Dedifferentiated amniotic fluid mesenchymal stem cell (primary cell): ENCODE data around the gene ZNF33A.
"Not testable (repeated sequence)": the region's sequence is repeated elsewhere in the genome, so short reads cannot be mapped to it uniquely, and the experiment has no call there.

Experiments used
- DNase-seq: peaks from one replicate; pipeline ENCODE4 v3.0.0-alpha.2; 2016; ENCODE audit errors: extremely low spot score

Gene ZNF33A

DNA sequence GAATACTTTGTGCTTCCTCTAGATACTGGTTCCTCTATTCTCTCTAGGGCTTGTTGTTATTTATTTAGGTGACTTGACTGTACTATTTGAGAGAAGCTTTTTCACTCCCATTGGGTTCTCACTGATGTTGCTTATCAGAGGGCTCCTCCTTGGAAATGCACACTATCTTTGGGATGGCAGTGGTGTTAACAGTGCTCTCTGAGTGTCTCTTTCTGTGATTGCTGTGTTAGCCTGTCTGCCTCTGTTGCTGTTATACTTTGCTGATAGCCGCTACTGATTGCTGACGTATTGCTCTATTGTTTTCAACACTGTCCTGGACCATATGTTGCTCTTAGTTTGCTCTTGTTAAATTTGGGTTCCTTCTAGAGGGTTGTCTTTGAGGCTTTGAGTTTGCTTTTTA is 34.7 kb downstream of the ZNF33A start:
- DNase-seq, result no peak

- no peak for DNase-seq
Observed at GRCh38 chr10:38047666-38048065, 37.2 kb downstream of the ZNF33A start.

GRCh38 chr10:38050212-38050611 is 39.7 kb downstream of the ZNF33A start:
- DNase-seq, result no peak

DNA sequence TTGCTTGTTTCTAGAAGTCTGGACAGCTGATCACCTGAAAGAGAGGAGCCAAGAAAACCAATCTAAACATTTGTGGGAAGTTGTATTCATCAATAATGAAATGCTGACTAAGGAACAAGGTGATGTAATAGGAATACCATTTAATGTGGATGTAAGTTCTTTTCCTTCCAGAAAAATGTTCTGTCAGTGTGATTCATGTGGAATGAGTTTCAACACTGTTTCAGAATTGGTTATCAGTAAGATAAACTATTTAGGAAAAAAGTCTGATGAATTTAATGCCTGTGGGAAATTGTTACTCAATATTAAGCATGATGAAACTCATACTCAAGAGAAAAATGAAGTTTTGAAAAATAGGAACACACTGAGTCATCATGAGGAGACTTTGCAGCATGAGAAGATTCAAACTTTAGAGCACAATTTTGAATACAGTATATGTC is 43.9 kb downstream of the ZNF33A start:
- peak; percentile 92 for DNase-seq

DNA sequence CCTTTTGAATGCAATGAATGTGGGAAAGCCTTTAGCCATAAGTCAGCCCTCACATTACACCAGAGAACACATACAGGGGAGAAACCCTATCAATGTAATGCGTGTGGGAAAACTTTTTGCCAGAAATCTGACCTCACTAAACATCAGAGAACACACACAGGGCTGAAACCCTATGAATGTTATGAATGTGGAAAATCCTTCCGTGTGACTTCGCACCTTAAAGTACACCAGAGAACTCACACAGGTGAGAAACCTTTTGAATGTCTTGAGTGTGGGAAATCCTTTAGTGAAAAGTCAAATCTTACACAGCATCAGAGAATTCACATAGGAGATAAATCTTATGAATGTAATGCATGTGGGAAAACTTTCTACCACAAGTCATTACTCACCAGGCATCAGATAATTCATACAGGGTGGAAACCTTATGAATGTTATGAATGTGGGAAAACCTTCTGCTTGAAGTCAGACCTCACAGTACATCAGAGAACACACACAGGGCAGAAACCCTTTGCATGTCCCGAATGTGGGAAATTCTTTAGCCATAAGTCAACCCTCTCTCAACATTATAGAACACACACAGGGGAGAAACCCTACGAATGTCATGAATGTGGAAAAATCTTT is 44.9 kb downstream of the ZNF33A start:
- DNase-seq, result not testable (repeated sequence)

- DNase-seq, result not testable (repeated sequence)
Observed at GRCh38 chr10:38069663-38070062, 59.2 kb downstream of the ZNF33A start.

- no peak for DNase-seq
Observed at GRCh38 chr10:38070501-38070900, 60.0 kb downstream of the ZNF33A start.

DNA sequence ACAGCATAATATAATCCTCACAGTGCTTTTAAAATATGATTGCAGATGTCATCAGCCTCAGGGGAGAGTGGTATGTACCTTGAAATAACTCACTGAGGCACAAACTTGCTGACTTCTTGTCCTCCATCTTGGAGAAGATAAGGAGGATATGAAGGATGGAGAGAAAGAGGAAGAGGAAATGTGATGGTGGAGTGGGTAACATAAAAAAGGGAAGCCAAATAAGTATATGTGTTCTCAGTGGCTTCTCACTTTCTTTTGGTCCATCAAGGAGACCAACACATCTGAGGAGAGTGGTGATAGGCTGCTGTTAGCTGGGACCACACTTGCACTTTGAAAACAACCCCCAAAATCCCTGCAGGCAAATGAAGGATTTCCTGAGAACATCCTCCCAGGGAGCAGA is 62.1 kb downstream of the ZNF33A start:
- no peak for DNase-seq

DNA sequence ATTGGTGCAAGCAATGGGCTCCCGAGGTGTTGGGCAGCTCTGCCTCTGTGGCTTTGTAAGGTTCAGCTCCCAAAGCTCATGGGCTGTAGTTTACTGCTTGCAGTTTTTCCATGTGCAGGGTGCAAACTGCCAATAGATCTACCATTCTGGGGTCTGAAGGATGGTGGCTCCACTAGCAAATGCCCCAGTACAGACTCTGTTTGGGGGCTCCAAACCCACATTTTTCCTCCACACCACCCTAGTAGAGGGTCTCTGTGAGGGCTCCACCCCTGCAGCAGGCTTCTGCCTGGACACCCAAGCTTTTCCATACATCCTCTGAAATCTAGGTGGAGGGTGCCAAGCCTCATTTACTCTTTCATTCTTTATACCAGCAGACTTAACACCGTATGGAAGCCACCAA is 66.2 kb downstream of the ZNF33A start:
- no peak for DNase-seq

DNA sequence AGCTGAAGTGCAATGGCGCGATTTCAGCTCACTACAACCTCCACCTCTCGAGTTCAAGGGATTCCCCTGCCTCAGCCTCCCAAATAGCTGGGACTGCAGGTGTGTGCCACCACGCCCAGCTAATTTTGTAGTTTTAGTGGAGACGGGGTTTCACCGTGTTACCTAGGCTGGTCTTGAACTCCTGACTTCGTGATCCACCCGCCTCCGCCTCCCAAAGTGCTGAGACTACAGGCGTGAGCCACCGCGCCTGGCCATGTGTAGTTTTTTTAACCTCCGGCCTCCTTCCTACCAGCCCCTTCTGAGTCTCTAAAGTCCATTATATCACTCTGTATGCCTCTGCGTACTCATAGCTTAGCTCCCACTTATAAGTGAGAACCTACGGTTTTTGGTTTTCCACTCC is 82.8 kb downstream of the ZNF33A start:
- not testable (repeated sequence) for DNase-seq

GRCh38 chr10:38093816-38094157 is 83.3 kb downstream of the ZNF33A start:
- no peak for DNase-seq

DNA sequence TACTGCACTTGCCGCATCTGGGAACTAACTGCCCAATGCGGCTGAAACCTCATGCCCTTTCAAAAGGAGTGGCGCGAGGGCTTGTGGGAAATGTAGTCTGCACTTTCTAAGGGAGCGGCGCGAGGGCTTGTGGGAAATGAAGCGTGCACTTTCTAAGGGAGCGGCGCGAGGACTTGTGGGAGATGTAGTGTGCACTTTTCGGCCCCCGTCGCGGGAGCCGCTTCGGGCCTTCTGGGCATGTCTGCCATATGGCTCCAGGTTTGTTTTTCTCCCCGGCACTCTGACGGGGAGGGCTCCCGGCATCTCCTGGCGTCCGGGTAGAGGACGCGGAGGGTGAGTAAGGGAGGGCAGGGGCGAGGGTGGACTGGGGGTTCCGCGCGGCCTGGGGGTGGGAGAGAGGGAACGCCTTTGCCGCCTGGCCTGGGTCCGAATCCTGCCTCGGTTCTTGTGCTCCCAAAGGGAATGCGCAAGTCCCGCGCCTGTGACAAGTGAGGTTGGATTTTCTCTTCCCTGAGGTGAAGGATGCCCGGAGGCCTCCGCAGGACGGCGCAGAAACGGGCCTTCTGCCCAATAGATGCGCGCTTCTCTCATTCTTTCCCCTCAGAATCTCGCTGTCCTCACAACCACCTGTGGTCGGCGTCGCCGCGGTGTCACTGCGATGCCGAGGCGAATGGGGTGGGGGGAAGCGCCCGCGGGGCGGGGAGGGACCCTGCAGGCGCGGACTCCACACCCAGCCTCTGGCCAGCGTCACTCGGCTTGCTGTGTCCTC is 83.9 kb downstream of the ZNF33A start, which contains the start of gene ZNF37A:
Gene ZNF37A, plus strand, starts transcription at position 180 of the 769 bp plus-strand sequence. CDS start 2,281 bp downstream, outside the sequence.
- peak; percentile 98 for DNase-seq

DNA sequence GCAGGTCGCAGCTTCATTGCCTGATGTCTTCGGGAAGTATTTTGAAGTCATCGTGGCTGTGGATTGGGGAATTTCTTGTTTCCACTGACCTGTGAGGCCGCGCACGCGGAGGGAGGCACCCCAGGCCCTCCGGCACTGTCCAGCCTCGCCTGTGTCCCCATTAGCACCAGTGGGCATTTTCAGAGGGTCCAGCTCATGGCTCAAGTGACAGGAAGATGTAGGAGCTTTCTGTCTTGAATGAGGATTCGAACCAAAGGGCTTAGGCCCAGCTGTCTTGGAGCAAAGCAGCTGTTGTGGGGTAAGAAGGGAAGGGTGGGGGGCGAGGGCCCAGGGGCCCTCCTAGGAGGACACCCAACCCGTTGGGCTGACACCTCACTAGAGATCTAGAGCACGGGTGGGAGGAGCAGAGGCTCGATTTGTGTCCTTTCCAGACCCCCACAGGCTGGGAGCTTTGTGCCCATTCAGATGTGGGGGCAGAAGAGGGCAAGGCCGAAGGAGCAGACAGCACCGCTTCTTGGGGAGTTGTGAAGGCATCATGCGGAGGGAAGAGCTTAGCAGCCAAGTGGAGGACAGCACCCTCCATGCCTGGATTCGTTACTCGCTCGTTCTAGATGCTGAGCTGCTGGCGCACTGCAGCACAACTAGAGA is 84.6 kb downstream of the ZNF33A start:
- DNase-seq, result no peak

DNA sequence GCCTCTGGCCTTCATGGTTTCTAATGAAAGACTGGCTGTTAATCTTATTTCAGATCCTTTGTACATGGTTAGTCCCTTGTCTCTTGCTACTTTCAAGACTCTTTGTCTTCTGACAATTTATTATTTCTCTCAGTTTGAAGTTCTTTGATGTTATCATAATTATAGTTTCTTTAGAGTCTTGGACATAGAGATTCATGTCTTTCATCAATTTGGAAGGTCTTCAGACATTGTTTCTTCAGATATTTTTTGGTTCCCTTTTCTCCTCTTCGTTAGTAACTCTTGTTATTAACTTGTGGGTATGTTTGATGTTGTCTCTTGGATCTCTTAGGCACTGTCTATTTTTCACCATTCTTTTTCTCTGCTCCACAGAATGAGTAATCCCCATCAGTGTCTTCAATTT is 92.4 kb downstream of the ZNF33A start:
- DNase-seq, result no peak

DNA sequence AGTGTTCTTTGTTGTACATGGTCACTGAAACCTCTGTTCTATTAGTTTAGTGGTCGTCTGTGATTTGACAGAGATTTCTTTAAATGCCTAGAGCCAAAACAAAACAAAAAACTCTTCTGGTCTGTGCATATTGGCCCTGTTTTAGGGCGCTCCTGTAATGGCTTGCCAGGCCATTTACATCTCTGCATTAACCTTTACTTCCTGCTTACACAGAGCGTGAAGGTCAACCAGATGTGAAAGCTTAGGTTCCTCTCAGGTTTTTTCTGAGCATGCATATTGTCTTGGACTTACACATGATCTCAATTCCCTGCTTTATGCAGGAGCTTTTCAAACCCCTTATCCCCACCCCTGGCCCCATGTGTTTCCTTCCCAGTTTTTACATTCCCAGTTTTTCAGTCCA is 93.3 kb downstream of the ZNF33A start:
- no peak for DNase-seq

DNA sequence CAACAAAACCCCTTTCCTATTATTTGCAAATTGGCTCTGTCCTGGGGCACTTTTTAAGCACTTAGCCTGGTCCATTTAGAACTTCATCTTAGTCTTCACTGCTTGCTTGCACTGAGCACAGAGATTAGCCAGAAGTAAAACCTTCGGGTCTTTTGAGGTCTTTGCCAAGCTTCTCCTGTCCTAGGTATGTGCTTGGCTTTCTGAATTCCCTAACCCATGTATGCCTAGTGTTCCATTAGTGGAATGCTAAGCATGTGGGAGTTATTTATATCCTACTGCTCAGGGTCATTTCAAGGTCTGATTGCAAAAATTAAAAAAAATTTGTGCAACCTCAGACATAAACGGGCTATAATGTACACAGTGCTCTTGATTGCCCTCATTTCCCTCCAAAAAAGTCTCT is 101.7 kb downstream of the ZNF33A start:
- no peak for DNase-seq
